HG02571 (cell line): ENCODE results near the gene ARHGAP44.
"Not testable (repeated sequence)": the region's sequence is repeated elsewhere in the genome, so short reads cannot be mapped to it uniquely, and the experiment has no call there.

ENCODE experiments used
- ATAC-seq: cut with Tn5 transposase; IDR thresholded peaks from one replicate; pipeline ENCODE4 v1.9.1; 2021; ENCODE audit warnings: mild to moderate bottlenecking, moderate library complexity; ENCODE audit not compliant: unreplicated experiment

Gene ARHGAP44

DNA sequence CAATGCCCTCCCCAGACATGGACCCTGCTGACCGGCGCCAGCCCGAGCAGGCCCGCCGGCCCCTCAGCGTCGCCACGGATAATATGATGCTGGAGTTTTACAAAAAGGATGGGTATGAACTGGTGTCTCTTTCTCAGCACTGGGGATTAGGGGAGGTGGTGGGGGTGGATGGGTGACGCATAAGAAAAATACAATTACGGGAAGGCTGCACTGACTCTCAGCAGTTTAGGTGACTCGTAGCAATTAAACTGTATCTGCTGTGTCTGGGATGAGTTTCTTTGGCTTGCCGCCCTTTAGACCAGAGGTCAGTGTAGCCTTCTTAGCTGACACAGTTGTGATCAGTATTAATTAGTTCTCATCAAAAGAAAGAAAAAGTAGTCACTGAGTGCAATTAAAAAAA is 169.5 kb downstream of the ARHGAP44 start:
- ATAC-seq: no peak

DNA sequence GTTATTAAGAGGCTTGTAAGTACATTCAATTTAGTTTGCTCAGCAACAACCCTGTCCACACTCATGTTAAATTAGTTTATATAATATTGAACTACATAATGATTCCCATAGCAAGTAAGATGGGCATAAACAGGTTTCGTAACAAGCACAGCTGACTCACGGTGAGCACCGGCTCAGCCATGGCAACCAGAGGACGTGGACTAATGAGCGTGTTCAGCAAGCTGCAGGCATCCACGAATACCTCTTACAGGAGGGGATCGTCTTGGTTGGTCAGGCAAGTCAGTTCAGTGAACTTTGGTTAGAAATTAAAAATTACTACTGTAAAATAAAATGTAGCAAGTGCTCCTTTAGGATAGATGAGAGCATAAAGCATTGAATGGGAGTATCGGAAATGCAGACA is 170.1 kb downstream of the ARHGAP44 start:
- no peak for ATAC-seq

DNA sequence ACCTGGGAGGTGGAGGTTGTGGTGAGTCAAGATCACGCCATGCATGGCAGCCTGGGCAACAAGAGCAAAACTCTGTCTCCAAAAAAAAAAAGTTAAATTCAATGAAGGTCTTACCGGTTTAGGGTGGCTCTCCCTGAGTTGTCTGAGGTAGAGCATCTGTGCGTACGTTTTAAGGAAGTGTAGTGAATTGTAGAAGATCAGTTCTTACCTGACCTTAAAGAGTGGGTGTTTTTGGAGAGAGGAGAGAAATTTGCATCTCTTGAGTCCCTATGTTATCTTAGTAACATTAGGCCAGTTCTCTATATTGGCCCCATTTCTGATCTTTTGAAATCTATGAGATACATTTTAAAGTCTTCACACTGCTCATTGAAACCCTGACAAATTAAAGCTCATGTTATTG is 172.4 kb downstream of the ARHGAP44 start:
- ATAC-seq: no peak

DNA sequence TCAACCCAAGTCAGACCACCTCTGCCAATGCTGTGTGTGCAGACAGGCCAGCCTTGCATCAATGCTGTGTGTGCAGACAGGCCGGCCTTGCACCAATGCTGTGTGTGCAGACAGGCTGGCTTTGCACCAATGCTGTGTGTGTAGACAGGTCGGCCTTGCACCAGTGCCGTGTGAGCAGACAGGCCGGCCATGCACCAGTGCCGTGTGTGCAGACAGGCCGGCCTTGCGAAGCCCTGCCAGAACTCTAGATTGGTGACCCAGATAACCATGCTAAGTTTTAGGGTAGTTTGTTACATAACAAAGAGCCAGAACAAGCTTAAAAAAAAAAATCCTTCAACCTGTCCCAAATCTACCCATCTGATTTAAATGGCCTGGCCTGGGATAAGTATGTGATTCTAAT is 174.2 kb downstream of the ARHGAP44 start:
- ATAC-seq: no peak

DNA sequence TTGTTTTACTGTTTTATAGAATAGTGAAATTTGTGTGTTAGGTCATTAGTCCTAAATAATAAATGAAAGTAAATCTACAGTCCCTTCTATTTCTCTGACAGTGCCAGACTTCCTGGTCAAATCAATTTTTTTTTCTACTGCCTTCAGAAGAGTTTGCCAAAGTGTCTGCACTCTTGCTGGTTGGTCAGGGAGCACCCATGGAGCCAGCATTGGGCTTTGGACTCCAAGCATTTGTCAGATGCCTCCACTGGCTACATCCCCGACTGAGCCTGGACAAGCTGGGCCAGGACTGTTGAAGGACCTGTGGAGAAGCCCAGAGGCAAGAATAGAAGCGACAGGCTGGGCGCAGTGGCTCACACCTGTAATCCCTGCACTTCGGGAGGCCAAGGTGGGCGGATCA is 174.9 kb downstream of the ARHGAP44 start:
- ATAC-seq: no peak

DNA sequence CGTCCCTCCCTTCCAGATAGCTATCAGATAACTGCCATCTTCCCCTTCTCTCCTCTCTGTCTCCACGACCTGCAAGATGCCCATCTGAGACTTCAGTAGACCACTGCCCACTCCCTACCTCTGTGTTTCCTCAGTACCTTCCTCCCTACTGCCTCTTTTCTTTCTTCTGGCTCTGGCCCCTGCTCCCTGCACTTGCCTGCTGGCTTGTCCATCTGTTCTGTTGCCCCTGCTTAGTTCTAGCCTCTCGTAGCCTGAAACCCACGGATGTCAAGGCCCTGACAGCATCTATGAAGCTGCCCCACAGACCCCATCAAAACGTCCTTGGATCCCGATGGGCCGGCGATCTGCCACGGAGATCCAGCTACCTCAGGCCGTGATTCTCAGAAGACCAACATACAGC is 175.5 kb downstream of the ARHGAP44 start:
- no peak for ATAC-seq

DNA sequence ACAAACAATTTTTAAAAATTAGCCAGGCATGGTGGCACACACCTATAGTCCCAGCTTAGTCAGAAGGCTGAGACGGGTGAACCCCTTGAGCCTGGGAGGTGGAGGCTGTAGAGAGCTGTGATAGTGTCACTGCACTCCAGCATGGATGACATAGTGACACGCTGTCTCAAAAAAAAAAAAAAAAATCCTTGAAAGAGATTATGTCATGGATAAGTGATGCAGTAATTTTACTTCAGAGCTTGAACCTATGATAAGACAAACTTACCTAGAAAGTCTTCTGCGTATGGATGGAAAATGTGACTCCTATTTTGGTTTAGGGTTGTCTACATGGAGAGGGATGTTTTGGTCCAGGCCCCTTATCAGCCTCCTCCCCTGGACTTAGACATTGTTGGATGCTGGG is 176.7 kb downstream of the ARHGAP44 start:
- ATAC-seq: no peak

DNA sequence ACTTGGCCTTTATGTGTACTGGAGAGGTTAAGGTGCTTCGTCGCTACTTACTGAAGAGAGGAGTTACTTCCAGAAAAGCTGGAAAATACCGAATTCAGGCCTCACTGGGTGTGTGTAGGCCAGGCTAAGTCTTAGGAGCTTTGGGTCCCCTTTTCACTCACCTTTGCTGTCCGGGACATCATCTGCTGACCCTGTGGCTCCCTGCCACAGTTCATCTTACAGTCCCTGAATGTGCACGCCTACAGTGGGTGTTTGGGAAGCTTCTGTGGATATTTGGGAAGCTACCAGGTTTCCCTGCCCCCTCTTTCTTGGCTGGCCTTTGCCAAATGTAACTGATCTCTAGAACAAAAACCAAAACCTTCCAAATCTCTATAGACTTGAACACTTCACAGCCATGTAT is 177.1 kb downstream of the ARHGAP44 start:
- no peak for ATAC-seq

DNA sequence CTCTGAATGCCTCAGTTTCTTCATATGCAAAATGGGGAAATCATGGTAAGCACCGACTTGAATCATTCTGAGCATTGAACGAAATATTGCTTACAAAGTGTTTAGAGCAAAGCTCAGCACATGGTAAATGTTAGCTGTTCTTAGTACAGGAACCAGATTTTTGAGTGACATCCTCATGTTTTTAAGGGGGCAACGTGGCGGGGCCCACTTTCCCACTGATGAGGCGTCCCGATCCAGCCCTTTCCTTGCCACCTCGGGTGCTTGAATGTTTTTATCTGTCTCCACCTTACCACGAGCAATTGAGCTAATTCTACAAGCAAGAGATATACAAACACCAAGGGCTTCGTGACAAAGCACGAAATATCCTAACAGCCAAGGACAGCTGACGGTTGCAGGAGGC is 178.7 kb downstream of the ARHGAP44 start:
- no peak for ATAC-seq

DNA sequence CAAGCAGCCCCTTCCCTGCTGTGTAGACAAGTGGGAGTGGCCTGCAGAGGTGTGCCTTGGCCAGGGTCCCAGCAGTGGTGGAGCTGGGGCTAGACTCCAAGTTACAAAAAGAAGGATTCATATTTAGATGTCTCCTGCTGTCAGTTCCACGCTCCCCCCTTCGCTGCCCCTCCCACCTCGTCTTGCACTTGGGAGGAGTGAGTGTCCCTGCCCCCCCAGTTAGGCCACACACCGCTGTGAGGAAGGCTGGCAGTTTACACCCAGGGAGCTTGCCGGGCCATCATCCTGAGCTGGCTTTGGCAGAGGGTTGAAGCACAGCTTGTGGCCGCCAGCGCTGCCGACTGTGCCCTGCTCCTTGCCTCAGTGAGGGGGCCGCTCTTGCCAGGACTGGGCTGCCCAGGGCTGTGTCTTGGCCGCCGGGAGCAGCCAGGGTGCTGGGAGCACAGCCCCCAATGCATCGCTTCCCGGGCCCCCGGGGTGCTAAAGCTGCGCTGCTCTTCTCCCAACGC is 184.3 kb downstream of the ARHGAP44 start:
- no peak for ATAC-seq

DNA sequence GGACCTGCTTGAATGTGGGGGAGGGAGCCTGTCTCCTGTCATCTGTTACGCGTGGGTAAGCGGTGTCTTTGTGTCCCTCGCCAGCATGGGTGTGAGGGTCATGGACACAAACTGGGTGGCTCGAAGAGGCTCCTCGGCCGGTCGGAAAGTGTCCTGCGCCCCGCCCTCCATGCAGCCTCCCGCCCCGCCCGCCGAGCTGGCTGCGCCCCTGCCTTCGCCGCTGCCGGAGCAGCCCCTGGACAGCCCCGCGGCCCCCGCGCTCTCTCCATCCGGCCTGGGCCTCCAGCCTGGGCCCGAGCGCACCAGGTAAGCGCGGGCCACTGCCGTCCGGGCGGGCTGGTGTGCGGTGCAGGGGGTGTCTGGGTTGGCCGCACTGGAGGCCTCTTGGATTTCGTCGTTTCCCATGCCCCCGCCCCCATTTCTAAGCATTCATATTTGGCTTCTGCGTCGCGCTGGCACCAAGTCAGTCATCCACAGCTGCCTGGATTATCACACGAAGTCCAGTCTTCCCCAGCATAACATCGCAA is 184.8 kb downstream of the ARHGAP44 start:
- no peak for ATAC-seq

DNA sequence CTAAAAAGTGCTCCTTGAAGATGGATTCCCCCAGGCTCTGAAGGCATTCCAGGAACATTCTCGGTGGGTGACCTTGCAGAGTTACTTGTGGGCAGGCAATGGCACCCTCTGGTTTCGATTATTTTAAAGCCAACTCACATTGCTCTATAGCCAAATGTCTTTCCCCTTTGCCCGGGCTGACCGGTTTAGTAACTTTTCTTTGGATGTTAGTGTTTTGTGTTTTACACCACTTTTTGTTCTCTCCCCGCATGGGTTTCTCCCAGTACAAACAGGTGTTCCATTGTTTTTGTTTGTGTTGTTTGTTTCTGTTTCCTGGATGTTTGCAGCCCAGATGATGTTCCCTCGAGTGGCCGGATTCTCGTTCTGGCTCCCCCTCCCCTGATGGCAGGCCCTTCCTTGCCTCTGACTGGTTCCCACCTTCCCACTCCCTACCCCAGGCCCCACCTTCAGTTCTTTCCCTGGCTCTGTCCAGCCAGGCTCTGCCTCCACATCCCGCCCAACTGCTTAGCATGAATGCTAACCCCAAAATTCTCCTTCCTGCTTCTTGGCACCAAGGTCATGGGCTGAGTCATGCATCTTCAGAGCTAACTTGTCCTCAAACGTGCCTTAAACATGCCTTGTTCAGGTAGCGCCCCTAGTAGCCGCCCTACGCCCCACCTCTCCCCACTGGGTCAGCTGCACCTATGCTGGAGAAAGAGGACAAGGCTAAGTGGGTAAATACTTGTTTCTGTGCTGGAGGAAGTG is 187.9 kb downstream of the ARHGAP44 start:
- no peak for ATAC-seq

DNA sequence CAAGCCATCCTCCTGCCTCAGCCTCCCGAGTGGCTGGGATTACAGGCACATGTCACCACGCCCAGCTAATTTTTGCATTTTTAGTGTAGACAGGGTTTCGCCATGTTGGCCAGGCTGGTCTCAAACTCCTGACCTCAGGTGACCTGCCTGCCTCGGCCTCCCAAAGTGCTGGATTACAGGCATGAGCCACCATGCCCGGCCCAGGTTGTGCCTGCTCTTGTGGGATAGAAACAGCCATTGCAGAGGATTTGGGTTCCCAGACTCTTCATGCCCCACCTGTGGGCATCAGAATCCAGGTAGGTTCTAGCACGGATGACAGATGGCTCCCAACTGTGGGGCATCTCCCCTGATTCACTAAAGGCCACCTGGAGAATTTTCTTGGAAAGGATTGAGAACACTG is 189.5 kb downstream of the ARHGAP44 start:
- not testable (repeated sequence) for ATAC-seq

DNA sequence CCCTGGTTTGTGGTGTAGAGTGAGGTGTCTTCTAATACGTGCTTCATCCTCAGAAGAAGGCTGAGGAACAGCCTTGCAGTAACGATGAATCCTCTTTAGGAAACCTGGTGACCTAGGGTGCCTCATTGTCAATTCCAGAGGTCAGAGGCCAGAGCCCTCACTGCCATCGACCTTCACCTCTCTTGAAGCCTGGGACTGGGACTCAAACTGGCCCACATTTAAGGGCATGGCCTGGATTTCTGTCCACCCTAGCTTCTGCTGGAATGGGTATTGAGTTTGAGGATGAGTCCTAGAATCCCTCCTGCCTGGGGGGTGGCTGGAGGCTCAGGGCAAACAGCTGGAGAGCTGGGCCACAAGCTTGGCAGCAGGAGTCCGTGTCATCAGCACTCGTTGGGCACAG is 189.9 kb downstream of the ARHGAP44 start:
- no peak for ATAC-seq

DNA sequence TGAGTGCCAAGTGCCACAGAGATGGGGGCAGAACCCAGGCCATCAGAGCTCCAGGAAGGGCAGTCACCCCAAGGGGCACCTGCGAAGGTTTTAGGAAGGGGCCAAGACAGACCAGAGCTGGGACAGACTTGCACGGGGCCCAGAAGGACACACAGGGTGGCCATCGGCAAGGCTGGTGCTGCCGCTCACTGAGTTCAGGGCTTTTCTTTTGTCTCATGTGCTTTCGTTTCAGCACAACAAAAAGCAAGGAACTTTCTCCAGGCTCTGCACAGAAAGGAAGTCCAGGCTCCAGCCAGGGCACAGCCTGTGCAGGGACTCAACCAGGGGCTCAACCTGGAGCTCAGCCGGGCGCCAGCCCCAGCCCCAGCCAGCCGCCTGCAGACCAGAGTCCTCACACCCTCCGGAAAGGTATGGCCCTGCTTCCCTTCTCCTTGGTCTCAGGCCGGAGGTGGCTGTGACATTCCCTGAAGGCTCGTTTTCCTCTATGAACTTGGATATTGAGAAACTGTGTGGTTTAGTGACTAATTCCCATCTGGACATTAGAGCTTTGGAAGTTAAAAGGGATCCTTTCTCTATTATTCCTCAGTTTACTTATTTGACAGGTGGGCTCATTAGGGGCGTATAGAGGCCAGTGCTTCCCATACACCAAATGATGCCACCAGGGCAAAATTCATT is 190.7 kb downstream of the ARHGAP44 start:
- no peak for ATAC-seq

DNA sequence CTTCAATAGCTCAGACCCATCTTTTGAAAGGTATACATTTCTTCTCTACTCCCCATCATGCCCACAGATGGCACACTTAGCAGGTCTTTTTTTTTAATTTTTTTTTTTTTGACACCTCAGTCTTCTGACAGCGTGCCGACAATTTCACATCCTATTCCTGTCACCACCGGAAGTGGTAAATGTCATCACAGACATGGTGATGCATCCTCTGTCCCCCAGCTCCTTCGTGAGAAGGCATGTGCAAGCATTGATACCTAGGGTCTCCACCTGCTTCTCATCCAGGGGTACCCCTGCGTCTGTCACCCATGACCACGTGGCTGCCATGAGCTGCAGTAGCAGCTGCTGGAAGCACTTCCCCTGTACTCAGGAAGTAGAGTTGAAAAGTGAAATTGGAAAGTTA is 192.9 kb downstream of the ARHGAP44 start:
- no peak for ATAC-seq

DNA sequence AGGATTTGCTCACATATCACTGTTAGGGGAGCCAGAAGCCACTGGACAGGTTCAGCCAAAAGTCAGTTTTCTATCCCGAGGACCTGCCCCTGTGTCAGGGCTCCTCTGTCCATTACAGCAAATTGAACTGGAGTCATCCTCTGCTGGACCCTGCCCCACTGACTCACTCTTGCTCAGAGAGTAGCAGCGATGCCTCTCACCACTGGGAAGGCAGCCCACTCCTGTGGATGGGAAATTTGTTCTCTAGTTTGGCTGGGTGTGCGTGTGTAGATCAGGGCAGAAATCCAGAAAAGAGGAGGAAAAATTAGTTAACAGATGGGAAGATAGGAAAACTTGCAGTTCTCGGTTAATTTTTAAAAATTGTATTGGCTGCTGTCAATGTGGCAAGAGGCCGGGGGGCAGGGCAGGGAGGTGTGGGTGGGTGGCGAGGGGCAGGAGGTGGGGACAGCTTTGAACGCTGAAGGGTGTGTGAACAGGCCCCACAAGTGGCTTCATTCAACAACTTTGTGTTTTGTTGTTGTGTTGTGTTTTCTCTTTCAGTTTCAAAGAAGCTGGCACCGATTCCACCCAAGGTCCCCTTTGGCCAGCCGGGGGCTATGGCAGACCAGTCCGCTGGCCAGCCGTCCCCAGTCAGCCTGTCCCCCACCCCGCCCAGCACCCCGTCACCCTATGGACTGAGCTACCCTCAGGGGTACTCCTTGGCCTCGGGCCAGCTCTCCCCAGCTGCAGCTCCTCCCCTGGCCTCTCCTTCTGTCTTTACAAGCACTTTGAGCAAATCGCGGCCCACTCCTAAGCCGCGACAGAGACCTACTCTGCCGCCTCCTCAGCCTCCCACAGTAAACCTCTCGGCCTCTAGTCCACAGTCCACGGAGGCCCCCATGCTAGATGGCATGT is 194.9 kb downstream of the ARHGAP44 start:
- ATAC-seq: no peak

DNA sequence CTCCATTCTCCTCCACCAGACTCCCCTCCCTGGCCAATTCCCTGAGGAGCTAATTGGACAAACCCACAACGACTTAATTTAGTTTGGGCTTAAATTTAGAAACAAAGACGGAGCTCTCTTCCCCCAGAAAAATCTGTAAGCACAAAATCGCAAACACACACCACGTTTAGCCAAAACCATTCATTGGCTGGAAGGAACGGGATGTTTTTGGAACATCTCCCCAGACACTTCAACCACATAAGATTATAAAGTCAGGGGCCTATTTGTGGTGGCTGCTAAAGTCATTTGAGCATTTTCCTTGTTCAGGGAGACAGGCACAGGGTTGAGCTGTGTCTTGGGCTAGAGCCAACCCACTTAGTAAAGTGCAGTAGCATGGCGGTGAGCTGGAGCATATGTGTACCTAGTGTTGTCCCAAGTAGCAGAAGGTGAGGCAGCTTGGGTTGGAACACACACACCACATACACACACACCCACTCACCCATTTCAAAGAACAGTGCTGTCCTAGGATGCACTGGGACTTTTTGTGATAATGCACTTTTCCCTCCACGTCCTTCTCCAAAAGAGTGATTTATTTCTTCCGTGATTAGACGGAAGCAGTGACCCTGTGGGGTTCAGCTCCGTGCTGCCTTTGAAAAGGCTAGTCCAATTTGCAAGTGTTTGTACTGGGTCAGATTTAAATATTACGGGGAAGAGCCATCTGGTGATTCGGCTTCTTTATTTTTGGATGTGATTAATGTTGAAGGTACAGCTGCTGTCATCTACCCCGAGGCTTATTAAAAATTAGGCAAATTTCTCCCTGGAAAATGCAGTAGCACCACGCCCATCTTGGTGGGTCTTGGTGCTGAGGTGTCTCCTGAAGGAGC is 196.4 kb downstream of the ARHGAP44 start:
- ATAC-seq: no peak

DNA sequence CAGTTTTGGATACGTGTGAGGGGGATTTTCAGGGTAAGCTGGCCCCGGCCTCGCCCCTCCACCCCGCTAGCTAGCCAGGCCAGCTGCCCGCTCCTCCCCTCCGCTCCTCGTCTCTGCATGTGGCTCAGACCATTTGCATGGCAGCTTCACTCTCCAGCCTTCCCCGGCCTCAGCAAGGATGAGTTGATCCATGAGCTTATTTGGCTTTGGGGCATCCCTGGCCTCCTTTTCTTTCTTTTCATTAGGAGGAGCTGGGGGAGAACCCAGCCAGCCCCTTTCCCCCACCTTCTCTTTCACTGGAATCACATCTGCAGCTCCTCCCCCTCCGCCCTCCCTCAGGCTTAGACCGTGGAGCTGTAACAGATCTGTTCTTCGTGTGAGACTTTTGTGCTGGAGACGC is 197.8 kb downstream of the ARHGAP44 start:
- ATAC-seq: no peak

DNA sequence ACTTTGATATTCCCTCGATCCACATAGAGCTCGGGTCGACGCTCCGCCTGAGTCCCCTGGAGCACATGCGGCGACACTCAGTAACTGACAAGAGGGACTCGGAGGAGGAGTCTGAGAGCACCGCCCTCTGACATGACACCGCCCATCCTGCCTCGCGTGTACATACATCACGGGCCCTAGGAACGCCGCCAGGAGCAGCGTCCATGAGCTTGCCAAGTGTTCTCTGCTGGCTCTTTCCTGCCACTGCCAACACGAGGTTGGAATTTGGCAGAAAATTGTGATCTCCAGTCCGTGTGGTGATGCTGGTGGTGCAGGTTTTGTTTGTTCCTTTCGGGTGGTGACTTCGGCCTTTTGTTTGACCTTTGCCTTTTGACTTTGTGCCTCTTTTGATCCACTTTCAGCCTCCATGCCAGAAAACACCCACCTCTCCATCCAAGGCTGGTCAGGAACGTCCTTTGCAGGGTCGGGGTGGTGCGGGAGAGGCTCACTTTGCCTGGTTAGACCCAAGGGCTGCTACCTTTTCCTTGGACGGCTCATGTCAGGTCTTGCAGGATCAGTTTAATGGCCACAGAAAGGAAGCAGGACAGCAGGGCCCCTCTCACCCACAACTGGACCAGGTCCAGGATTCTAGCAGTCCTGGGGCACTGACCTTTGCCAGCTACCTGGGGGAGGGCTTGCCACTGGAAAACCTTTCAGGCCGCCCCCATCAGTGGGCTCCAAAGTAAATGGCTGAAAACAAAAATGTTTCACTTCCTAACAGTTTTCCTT is 200.9 kb downstream of the ARHGAP44 start:
- ATAC-seq: no peak
